Stimulated activated CD8-positive, alpha-beta memory T cell treated with anti-CD3 and anti-CD28 coated beads, Interleukin-7, amount 100 ng/mL, for 24 hours (primary cell): Measurements from ENCODE around the gene SLC25A1.

Source experiments
- DNase-seq: peaks from one replicate; pipeline ENCODE4 v3.0.0-alpha.2; 2020; ENCODE audit warnings: low read depth

Gene SLC25A1

GRCh38 chr22:19178657-19179496, at the start of gene SLC25A1:
Gene SLC25A1 (minus strand): TSS chr22:19178736. CDS start chr22:19178673, 63 bp downstream.
- DNase-seq = peak; percentile 70

GRCh38 chr22:19228179-19228578, 49.6 kb upstream of the SLC25A1 start:
- no peak for DNase-seq

DNA sequence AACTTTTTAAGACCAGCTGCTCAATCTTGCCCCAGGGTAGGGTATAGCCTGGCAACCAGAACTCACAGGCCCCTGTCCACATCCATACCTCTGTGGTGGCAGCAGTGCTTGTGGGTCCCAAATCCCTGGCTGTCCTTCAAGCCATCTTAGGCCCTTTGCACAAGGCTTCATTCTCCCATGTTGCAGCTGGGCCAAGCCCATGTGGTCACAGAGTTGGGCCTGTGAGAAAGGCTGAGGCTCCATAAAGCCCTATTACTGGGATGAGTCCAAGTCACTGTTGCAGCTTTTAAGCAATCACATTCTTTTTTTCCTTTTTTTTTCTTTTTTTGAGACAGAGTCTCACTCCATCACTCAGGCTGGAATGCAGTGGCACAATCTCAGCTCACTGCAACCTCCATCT, 47.9 kb upstream of the SLC25A1 start:
- DNase-seq = no peak

- DNase-seq = no peak
Observed at GRCh38 chr22:19225560-19225959, 47.0 kb upstream of the SLC25A1 start.

DNA sequence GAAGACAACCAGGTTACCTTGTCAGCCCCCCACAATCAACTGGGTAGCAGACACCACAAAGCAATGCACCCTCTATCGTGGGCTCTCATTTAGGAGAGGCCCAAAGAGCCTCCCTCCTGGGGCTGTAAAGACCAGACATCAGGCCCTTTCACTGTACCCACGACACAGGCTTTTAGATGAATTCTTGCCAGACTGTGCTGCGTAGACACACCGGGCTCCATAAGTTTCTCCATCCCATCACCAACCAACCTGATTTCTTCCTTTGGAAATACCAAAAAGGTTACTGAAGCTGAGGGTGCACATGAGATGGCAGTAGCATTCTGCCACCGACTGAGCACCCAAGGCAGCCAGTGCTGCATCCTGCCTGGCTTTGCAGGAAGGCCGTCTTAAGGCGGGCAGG, 46.4 kb upstream of the SLC25A1 start:
- DNase-seq = no peak

DNA sequence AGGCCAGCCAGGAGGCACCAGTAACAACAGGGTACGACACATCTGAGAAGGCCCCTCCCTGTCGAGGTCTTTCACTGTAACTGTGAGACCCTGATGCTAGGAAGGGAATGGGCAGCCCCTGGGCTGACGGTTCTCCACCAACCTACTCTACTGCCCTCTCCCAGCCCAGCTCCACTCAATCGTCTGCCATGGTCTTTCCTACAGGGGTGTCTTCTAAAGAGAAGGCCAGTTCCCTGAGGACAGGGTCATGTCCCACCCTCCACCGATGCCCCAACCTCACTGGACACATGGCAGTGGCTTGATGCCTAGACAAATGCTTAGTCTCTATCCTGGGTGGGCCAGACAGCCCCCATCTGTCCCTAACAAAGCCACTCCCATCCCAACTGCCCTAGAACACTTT, 46.0 kb upstream of the SLC25A1 start:
- DNase-seq = no peak

DNA sequence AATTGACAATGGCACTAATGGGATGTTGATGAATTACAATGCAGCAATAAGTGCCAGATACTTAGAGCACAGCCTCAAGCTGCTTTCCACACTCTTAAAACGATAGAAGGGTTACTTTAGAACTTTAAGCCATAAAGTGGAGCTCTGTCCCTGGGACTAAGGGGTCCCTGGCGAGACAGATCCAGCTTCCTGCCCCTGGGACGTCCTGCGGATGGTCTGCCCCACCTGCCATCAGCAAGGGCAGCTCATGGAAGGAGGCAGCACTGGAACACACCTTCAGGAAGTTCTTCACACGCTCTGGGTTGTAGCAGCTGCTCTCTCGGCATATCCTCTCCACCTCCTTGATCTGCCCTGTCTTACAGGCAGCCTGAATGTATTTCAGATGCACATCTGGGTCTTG, 45.1 kb upstream of the SLC25A1 start:
- no peak for DNase-seq

GRCh38 chr22:19223110-19223509, 44.6 kb upstream of the SLC25A1 start:
- no peak for DNase-seq

DNA sequence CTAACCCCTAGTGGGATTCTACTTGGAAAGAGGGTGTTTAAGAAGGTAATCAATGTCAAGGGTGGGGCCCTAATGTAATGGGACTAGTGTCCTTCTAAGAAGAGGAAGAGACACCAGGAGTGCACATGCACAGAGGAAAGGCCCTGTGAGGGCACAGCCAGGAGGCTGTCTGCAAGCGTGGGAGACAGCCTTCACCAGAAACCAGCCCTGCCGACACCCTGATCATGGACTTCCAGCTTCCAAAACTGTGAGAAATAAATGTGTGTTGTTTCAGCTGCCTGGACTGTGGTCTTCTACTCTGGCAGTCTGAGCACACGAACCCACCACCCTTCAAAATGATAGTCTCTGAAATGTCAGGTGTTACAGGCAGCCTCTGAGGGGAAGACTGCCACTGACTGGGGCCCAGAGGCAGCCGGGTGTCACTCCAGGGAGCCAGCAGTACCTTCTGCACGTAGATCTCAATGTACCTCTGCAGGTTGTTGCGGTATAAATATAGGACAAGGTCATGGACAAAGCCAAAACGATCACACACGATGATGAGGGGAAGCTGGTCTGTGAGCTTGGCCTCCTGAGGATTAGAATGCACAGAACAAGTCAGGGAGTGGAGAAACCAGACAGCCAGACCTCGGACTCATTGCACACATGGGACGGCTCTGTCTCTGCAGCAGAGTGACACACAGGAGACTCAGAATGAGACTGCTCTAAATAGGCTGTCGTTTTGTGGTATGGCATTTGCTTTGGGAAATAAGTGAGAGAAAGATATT, 43.9 kb upstream of the SLC25A1 start:
- no peak for DNase-seq

DNA sequence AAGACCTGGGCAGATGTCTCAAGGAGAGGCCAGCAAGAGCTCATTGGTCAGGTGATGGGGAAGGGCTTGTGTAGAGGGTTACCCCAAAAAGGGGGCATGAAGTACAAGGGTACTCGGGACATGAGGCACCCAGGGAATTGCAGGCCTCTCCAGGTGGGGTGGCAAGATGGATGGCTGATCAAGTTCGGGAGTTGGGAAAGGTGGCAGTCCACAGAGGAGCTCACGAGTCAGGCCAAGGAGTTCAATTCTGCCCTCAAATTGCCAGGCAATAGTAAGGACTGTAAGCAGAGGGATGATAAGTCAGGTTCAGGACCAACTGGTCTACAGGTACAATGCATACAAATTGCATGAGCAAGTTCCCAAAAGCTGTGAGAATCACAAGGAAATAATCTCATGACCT, 42.3 kb upstream of the SLC25A1 start:
- no peak for DNase-seq

DNA sequence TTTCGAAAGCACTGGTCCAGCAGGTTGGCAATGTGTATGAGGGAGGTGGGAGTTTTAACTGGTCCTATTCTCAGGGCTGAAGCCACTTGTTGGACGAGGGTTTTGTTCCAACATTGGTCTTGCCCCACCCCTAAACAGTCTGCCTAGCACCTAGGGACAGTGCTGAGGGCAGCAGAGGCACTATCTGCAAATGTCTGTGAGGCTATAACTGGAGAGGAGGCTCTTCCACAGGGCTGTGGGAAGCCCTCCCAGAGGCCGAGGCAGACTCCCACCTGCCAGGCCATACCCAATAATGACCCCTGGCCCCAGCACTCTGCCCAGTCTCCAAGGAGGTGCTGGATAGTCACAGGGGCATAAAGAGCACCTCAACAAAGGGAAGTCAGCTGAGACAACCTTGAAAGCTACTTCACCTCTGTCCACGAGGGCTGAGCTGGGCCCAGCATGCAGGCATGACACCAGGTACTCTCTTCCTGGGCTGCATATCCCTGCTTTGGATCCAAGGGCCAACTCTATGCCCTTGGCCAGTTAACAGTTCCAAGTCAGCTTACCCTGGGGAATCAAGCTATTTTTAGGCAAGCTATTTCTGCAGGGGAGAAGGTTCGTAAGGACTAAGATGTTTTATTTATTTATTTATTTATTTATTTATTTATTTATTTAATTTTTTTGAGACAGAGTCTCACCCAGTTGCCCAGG, 40.2 kb upstream of the SLC25A1 start:
- no peak for DNase-seq

GRCh38 chr22:19216579-19216978, 38.0 kb upstream of the SLC25A1 start:
- no peak for DNase-seq

DNA sequence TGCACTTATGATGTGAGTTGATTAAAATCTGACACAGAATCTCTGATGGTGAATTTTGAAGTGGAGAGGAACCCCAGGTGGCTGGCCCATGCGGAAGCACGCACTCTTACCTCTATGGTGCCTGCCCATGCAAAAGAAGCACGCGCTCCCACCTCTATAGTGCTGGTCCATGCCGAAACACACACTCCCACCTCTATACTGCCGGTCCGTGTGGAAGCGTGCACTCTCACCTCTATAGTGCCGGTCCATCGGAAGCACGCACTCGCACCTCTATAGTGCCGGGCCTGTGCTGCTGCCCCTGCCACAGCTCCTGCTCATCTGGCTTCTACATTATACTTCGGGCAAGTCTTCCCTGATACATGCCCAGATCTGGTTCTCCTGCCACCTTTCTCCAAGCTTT, 36.8 kb upstream of the SLC25A1 start:
- DNase-seq = no peak

DNA sequence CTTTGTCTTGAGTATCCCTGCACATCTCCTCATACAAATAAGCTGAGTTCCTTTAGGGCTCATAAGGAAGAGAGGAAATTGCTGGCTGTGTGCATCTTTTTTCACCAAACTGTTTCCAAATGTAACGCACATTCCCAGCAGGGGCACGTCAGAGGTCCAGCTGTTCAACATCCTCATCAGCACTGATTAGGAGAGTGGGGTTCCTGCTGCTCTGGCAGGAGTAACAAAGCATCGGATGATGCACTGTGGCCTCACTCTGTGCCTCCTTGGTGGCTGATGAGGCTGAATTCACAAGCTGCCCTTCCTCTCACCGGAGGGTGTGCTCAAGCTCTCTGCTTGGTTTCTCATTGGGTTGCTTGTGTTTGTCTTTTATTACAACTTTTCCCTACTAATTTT, 35.5 kb upstream of the SLC25A1 start:
- DNase-seq = no peak

GRCh38 chr22:19213442-19214077, 35.0 kb upstream of the SLC25A1 start:
- no peak for DNase-seq

GRCh38 chr22:19213001-19213400, 34.5 kb upstream of the SLC25A1 start:
- DNase-seq = no peak

GRCh38 chr22:19212302-19212870, 33.9 kb upstream of the SLC25A1 start:
- DNase-seq = no peak

GRCh38 chr22:19210188-19210587, 31.7 kb upstream of the SLC25A1 start:
- no peak for DNase-seq

DNA sequence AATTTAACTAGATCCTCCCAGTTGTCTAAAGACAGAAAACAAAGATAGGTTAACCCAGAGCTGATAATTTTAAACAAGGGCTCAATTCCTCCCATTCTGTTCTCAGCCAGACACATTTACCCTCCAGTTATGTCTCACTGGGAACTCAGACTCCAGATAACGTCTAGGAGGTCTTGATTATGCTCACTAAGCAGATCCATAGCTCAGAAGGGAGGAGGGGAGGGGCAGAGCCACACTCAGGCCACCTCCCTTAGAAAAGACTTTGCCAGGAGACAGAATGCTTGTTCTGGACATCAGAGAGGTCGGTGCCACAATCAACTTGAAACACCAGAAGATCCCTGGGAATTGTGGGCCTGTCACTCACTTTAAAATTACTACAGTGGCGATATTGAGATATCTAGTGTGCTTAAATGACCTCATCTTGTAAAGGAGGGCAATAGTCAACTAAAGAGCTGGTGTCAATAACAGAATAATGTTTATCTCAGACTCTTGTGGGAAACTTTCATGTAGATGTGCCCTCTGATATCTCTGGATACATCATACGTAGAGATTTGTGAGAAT, 29.8 kb upstream of the SLC25A1 start:
- DNase-seq = no peak

GRCh38 chr22:19207884-19208283, 29.3 kb upstream of the SLC25A1 start:
- DNase-seq = no peak

- DNase-seq = no peak
Observed at GRCh38 chr22:19207401-19207808, 28.9 kb upstream of the SLC25A1 start.

DNA sequence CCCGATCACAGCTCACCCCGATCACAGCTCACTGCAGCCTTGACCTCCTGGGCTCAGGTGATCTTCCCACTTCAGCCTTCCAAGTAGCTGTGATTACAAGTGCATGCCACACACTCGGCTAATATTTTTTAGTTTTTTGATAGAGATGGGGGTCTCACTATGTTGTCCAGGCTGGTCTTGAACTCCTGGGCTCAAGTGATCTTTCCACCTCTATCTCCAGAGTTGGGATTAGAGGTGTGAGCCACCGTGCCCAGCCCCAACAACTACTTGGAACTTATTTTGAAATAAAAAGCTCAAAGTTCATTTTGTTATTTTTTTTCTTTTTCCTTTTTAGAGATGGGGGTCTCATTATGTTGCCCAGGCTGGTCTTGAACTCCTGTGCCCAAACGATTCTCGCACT, 27.8 kb upstream of the SLC25A1 start:
- no peak for DNase-seq
